Right ventricle myocardium inferior (tissue), 1 donor: ENCODE measurements around the gene CRTAC1. TPM values are rescaled to one million over a fixed set of nuclear protein-coding genes. Genes with fewer than 3 reads are reported as not detected.

Source experiments
- ATAC-seq: fragments of 200-7000 bp; cut with Tn5 transposase; one replicate; pipeline ENCODE4 v1.9.1; 2020; ENCODE audit warnings: mild to moderate bottlenecking, moderate library complexity
- DNase-seq: peaks from one replicate; pipeline ENCODE4 v3.0.0; 2021; ENCODE audit errors: missing footprints
- intact Hi-C: fragments of 100-400 bp; cut with DNase I; formaldehyde crosslinking; loops from one replicate; pipeline ENCODE4 v1.11.0; 2022
- total RNA-seq: library from RNA; stranded (reverse); fragmentation: NEBNext Ultra II Directional; extraction: Animal tissue kit (Norgen Biotek cat#: 25700); gene quantifications from one replicate; pipeline ENCODE4 v1.2.1, GENCODE V29; 2021
- donor health status: DM: no; HTN: yes; CAD: no; lungs with severe emphysema.

CRTAC1 gene
- total RNA-seq, 1 donor from 2014 or later, result 1.5 TPM

DNA sequence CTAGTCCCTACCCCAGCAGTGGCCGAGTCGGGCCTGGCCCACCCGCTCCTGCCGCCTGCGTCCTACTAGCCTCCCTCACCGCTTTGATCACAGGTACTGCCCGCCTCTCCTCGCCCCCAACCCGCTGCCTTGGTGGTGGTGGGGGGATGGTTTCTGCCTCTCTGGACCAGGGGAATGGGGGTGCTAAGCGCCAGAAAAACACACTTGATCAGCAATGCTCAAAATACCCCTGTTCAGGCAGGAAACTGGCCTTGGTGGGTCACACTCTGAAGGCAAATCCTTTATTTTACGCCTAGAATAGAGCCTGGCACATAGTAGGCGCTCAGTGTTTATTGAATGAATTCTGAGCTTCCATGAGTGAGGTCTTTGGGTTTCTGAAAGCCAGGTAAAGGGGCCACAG is 1.0 kb upstream of the CRTAC1 start:
- DNase-seq (no peak), ATAC-seq (no peak)
- intact Hi-C loops, result no loop called here

- DNase-seq, result no peak
- intact Hi-C loops, result no loop called here
- ATAC-seq, result no peak
Measured at GRCh38 chr10:98030991-98031431, 590 bp upstream of the CRTAC1 start.

DNA sequence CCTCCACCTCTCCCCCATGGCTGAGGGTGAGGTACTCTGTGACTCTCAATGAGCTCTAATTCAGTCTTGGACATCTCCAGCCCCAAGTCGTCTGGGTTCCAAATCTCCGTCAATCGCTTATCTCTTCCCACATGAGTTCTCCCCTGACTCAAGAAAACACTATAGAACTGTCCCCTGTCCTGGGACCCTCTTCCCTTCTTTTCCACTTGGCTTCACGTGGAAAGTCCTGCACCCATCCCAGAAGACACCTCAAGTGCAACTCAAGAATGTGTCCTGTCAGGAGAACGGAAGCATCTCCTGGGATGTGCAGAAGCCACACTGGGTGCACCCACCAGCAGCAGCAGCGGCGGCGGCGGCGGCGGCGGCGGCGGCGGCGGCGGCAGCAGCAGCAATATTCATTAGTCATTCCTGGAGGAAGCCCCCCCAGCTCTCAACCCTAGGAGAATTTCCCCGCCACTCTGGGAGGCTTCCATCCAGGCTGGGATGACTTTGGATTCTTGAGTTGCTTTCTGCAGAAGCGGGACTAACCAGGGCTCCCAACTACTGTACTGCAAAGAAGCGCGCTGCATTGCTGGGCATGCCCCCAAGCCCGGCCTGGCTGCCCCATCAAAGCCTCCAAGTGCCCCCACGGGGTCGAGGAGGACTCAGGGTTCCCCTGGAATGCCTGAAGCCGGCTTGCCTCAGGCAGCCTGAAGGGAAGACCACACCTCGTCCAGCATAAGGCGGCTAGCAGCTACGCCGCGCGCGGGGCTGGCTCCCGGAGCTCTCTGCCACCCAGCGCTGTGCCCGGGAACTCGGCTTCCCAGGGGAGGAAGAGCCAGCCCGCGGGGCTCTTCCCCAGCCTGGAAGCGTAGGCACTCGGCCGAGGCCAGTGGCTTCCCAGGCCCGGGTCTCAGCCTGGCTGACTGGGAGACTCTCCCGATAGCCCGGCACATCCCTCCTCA is 1.0 kb downstream of the CRTAC1 start:
- peak; percentile 29 for ATAC-seq
- DNase-seq, result no peak
- intact Hi-C loops, result no loop called here

DNA sequence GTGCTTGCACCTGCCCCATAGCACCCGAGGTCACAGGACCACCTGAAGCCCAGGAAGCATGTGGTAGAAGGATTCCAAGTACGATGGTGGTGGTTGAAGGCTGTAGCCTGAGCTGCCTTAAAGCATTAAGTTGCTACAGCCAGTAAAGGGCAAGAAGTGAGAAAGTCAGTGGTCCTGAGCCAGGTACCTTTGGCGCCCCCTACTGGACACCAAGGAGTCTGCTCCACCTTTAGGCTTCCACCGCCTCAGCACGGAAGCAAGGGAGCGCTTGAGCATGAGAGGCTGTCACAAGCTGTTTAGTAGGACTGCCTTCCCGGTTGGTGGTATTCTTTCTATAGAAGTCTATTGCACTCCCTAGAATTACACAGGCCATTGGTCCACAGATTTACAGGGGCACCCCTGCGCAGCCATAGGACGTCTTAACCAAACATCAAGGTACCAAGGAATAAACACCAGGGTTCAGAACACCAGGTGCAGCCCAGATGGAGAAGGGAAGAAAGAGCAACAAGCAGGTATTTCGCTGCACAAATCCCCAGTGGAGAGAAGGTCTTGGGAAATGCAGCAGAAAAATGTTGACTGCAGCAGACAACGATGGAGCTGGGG is 2.2 kb downstream of the CRTAC1 start:
- intact Hi-C loops, result no loop called here
- DNase-seq (no peak), ATAC-seq (no peak)

DNA sequence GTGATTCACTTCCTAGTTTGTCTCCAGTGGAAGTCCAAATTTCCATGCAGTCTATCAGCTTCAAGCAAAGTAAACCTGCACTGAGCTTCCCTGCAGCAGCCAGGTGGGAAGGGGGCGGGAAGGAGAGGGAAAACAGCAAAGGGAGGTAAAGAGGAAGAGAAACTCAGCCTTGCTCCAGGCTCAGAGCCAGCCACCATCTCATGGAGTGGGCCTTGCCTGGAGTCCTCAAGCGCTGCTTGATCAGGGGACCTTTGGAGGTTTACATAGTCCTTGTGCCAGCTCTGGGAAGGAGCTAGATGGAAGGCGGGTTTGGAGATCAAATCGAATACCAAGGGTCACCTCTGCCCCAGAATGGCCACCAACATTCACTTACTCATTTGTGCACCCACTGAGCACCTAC is 7.4 kb downstream of the CRTAC1 start:
- intact Hi-C loops, result no loop called here
- DNase-seq (no peak), ATAC-seq (no peak)

- no peak for ATAC-seq
- DNase-seq, result no peak
- intact Hi-C loops, result no loop called here
Measured at GRCh38 chr10:98020784-98021183, 9.6 kb downstream of the CRTAC1 start.

DNA sequence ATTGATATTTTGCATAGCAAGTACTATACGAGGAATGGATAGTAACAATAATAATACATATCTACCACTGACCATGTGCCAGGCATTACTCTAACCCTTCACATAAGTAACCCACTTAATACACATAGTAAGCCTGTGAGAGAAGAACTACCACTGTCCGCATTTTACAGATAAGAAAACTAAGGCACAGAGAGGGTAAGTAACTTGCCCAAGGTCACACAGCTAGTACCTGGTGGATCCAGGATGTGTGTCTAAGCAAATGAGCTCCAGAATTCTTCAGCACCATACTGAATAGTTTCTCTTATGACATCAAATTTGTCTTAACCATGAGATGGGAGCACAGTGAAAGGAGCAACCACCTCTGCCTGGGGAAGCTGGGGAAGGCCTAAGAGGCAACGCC is 10.2 kb downstream of the CRTAC1 start:
- no peak for DNase-seq
- ATAC-seq, result no peak
- intact Hi-C loops, result no loop called here

GRCh38 chr10:98019784-98020183 is 10.6 kb downstream of the CRTAC1 start:
- intact Hi-C loops, result no loop called here

DNA sequence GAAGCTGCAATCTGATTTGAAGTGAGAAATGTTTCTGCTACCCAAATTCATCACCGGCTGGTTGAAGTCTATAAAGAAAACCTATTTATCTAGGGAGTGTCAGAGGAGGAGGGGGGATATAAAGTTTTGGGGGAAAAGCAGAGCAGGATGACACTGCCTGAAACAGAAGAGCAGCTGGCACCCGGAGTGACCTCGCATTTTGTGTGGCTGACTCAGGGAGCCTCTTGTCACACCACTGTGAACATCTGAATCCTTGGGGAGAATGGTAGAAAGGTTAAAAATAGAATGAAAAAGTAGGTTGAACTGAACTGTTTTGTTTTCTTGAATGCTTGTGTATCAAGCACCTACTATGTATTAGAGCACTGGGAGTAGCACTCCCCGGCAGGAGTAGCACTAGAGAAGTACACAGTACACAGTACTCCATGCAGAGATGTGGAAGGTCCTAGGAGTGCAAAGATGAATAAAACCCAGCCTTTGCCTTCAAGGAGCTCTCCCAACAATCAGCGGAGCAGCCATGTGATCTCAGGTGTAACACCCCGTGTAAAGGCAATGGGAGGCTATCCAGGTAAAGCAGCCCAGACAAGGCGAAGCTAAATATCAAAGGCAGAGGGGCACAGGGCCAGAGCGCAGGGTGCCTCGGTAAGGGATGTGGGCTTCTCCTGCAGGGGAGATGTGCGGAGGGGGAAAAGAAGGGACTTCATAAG is 13.5 kb downstream of the CRTAC1 start:
- intact Hi-C loops, result no loop called here
- no peak for ATAC-seq

More at GRCh38 chr10:98019784-98020183, 10.6 kb downstream of the CRTAC1 start:
- no peak for ATAC-seq
- no peak for DNase-seq

DNA sequence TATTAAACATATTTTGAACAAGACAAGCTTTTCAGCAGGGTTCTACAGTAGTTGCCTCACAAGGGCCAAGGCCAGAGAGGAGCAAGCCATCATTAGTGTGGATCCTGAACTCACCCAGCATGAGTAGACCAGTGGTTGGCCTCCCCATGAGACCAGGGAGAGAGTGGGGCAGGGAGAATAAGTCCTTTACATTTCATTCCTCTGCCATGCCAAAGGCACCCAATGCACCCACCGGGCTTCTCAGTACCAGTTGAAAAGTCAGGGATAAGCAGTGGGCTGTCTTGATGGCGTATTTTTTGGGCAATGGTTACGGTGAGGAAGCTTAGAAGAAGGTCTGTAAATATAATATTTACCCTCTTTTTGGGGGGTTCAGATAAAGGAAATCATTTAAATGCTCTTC is 16.6 kb downstream of the CRTAC1 start:
- DNase-seq, result no peak
- ATAC-seq, result no peak
- intact Hi-C loops, result no loop called here

More for the DNA sequence above, 13.5 kb downstream of the CRTAC1 start:
- DNase-seq, result no peak

DNA sequence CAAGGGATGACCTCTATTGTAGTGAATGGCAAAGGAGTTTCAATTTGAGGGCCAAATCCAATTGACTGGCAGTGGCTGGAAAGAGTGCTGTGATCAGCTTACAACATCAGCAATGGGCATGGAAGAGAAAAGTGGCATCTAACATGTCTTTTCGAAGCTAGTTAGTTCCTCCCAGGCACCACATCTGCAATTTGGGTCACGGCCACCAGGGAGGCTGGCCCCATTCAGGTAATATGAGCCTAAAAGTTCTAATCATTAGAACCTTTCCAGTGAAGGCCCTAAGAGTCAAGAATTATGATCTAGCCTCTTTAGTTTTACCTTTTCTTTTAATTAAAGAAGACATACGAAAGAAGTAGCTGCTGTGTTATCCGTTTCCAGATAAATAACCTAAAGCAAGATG is 17.3 kb downstream of the CRTAC1 start:
- ATAC-seq (no peak), DNase-seq (no peak)
- intact Hi-C loops, result no loop called here

- ATAC-seq (no peak), DNase-seq (no peak)
- intact Hi-C loops, result no loop called here
Measured at GRCh38 chr10:98012644-98013043, 17.8 kb downstream of the CRTAC1 start.

GRCh38 chr10:98010939-98011685 is 19.3 kb downstream of the CRTAC1 start:
- DNase-seq (no peak), ATAC-seq (no peak)
- intact Hi-C loops, result no loop called here

DNA sequence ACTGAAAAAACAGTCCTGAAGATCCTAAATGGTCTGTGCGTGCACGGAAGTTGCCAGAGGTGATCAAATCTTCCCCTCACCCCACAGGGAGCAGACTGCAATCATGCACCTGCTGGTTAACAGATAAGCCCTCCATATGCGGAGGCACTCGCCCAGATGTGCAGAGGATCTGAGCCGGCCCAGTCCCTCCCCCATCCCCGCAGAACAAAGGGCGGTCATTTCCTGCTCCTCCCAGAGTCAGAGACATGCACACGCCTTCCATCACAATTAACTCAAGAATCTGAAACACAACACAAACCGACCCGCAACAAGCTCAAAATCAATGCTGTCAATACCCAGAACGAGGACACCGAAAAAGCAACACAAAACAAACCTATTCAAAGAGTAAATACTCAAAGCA is 24.2 kb downstream of the CRTAC1 start:
- ATAC-seq (no peak), DNase-seq (no peak)
- intact Hi-C loops, result no loop called here

GRCh38 chr10:98001736-98002135 is 28.7 kb downstream of the CRTAC1 start:
- DNase-seq (no peak), ATAC-seq (no peak)
- intact Hi-C loops, result no loop called here

- intact Hi-C loops, result no loop called here
- DNase-seq, result no peak
- no peak for ATAC-seq
Measured at GRCh38 chr10:98000346-98000745, 30.1 kb downstream of the CRTAC1 start.

DNA sequence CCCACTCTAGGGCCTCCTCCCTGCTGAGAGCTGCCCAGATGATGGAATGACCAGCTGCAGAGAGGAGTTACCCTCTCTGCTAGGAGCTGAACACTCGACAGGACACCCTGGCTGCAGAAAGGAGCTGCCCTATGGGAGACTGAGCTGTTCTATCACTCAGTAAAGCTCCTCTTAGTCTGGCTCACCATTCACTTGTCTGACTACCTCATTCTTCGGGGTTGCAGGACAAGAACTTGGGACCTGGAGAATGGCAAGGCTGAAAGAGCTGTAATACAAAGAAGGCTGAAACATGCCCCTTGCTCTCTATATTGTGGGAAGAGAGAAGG is 30.5 kb downstream of the CRTAC1 start:
- DNase-seq (no peak), ATAC-seq (no peak)
- intact Hi-C loops, result no loop called here

DNA sequence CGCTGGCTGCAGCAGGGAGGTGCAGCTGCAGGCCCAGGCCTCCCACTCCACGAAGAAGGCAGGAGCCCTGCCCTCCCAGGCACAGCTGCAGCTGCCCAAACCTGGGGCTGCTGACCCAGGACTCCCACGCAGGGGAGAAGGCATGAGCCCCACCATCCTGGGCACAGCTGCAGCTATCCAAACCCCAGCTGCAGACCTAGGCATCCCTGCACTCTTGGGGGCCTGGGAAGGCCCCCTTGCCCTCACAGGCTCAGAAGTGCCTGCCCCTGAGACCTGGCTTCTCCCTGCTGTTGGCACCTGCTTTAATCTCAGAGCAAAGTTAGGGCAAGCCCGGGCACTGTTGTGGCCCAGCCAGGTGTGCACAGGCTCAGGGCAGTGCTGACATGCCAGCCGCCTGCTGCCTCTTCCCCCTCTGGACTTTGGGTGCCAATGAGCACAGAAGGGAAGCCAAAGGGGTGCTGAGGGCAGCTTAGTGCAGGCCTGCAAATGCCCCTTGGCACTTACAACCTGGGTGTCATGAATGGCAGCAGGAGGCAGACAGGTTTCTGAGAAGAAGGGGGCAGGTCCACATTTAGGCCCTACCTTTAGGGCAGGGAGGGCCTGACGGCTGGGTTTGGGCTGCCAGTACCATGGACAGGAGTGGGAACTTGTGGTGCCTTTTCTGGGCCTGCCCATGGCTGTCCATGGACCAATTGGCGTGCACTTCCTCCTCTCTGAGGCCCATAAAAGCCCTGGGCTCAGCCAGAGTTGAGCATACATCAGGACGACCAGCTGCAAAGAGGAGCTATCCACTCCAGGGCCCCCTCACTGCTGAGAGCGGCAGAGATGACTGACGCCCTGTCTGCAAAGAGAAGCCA is 31.1 kb downstream of the CRTAC1 start:
- no peak for ATAC-seq

More for the DNA sequence above, 31.1 kb downstream of the CRTAC1 start:
- DNase-seq, result no peak
- intact Hi-C loops, result no loop called here
